ENCODE data around the gene EHMT1. TPM values are rescaled to one million over a fixed set of nuclear protein-coding genes. Genes with fewer than 3 reads are reported as not detected.

Gene EHMT1
- total RNA-seq, 1 experiment from 2014 or later, result 63.9 TPM

- TF ChIP-seq POLR2AphosphoS5 (IDR thresholded peaks at IDR 0.05; ENCODE audit: low read depth, low read length) (no peak), REST (IDR thresholded peaks at IDR 0.05; ENCODE audit: insufficient read depth in 1 of 2, low read depth in 2 of 2, low read length in 1 of 2) (no peak), CTCF (IDR thresholded peaks at IDR 0.05) (no peak), TCF7L2 (IDR thresholded peaks at IDR 0.05; ENCODE audit: low read depth, low read length) (no peak)
- Histone ChIP-seq H3K4me3 (ENCODE audit: low read depth in 2 of 2, low read length in 2 of 2) (no peak overlapping the region), H3K27ac (ENCODE audit: low read length) (no peak overlapping the region), H3K9me3 (ENCODE audit: control insufficient read depth, insufficient read depth, low read depth, low read length) (no peaks in the 10 kb centered on the region), H3K27me3 (ENCODE audit: control insufficient read depth, insufficient read depth, low read length) (no peaks in the 10 kb centered on the region), H3K4me1 (ENCODE audit: control insufficient read depth, insufficient read depth, low read length) (no peaks in the 10 kb centered on the region), H3K36me3 (ENCODE audit: control insufficient read depth, insufficient read depth, low read length) (no peaks in the 10 kb centered on the region)
- CTCF ChIA-PET, result no interaction called here
- no peak for DNase-seq (ENCODE audit: low read depth, low spot score)
- in situ Hi-C loops (cut with HindIII; ENCODE audit: low pct_unique_long_range_greater_than_20kb, low sequenced_read_pairs), result no loop called here
- POLR2A ChIA-PET, result no interaction called here
- BruUV-seq (replicated peaks), result no TSS peak
- intact Hi-C loops (cut with micrococcal nuclease; ENCODE audit: unreplicated experiment), result no loop called here
- no peak for ATAC-seq
Measured at GRCh38 chr9:137683262-137683864, 64.6 kb downstream of the EHMT1 start.

GRCh38 chr9:137685035-137685740 lies 66.4 kb downstream of the EHMT1 start:
- ATAC-seq, result no peak
- BruUV-seq (replicated peaks), result no TSS peak
- no peak for DNase-seq (ENCODE audit: low read depth, low spot score)
- intact Hi-C loops (cut with micrococcal nuclease; ENCODE audit: unreplicated experiment) (no loop called here), in situ Hi-C loops (cut with HindIII; ENCODE audit: low pct_unique_long_range_greater_than_20kb, low sequenced_read_pairs) (no loop called here)
- H3K4me1 ChIP-seq (ENCODE audit: control insufficient read depth, insufficient read depth, low read length), result no peaks in the 10 kb centered on the region; the same call in 1 of the 2 replicates
- CTCF ChIA-PET, result no interaction called here
- H3K9me3 ChIP-seq (ENCODE audit: control insufficient read depth, insufficient read depth, low read depth, low read length), result no peaks in the 10 kb centered on the region
- POLR2A ChIA-PET, result no interaction called here
- H3K27ac ChIP-seq (ENCODE audit: low read length), result no peak overlapping the region
- no peaks in the 10 kb centered on the region for H3K36me3 ChIP-seq (ENCODE audit: control insufficient read depth, insufficient read depth, low read length)
- no peak for TF ChIP-seq CTCF (IDR thresholded peaks at IDR 0.05)
- TF ChIP-seq SIN3A (IDR thresholded peaks at IDR 0.05; ENCODE audit: borderline replicate concordance, insufficient read depth, low read depth, low read length), result no peak
- TF ChIP-seq REST (IDR thresholded peaks at IDR 0.05; ENCODE audit: insufficient read depth in 1 of 2, low read depth in 2 of 2, low read length in 1 of 2), result no peak
- no peak for TF ChIP-seq POLR2AphosphoS5 (IDR thresholded peaks at IDR 0.05; ENCODE audit: low read depth, low read length)
- no peak for TF ChIP-seq TCF7L2 (IDR thresholded peaks at IDR 0.05; ENCODE audit: low read depth, low read length)
- no peaks in the 10 kb centered on the region for H3K27me3 ChIP-seq (ENCODE audit: control insufficient read depth, insufficient read depth, low read length)
- no peak overlapping the region for H3K4me3 ChIP-seq (ENCODE audit: low read depth in 2 of 2, low read length in 2 of 2)

Data from Panc1 (cell line).